K562 (cell line): ENCODE measurements around the gene RERE. TPM values are rescaled to one million over a fixed set of nuclear protein-coding genes. Genes with fewer than 3 reads are reported as not detected.

Experiments used
- ATAC-seq: fragments of 200-7000 bp; cut with Tn5 transposase; 3 replicates; pipeline ENCODE4 v1.9.1; 2020; ENCODE audit warnings: moderate library complexity
- BruUV-seq: library from RNA; stranded (reverse); fragments of 400-500 nt; replicated peaks from 2 replicates; lab custom pipeline; 2021; lab: Mats Ljungman, UMichigan
- CTCF ChIA-PET: fragments of 300-600 bp; formaldehyde crosslinking; extraction: SDS; loops from one replicate; lab custom pipeline; 2021; ENCODE audit warnings: low intra/inter-chr PET ratio; lab: Yijun Ruan, JAX
- POLR2A ChIA-PET: fragments of 300-600, 350-650 bp; sonication (Branson Sonifier 250); formaldehyde crosslinking; extraction: SDS; loops from one replicate; lab custom pipeline; 2021; ENCODE audit warnings: antibody characterized with exemption, inconsistent platforms; lab: Yijun Ruan, JAX
- DNase-seq, 4 experiments: peaks; one replicate each; pipeline versions ENCODE4 v3.0.0 to v3.0.0-alpha.2; 2011 to 2018; ENCODE audit warnings: low spot score in 3 of 4, mixed read lengths in 3 of 4; ENCODE audit errors: extremely low read depth in 1 of 4
- FAIRE-seq: peaks from 2 replicates; lab custom pipeline; 2011; peaks lifted over from hg19 to GRCh38; lab: Jason Lieb, UNC
- H2AFZ ChIP-seq: 2 replicates; pipeline ENCODE4 v1.6.0; 2011; ENCODE audit warnings: low read depth, low read length, control low read depth, inconsistent platforms
- H3K27ac ChIP-seq: fragments of 200-600 bp; 3 replicates; pipeline ENCODE4 v1.8.0; 2011; ENCODE audit warnings: low read depth, mild to moderate bottlenecking, control low read depth, inconsistent platforms, low read length, moderate library complexity, mixed read lengths; ENCODE audit errors: extremely low read depth
- H3K27me3 ChIP-seq, 2 experiments: fragments of 300-600 bp in 1 of 2; 2 replicates in 1 of 2; 3 replicates in 1 of 2; pipeline versions ENCODE4 v1.6.0 to v1.8.0; 2011; ENCODE audit warnings: inconsistent platforms in 2 of 2, low read length in 2 of 2, mild to moderate bottlenecking in 1 of 2, mixed read lengths in 1 of 2, moderate library complexity in 1 of 2; ENCODE audit not compliant: control insufficient read depth in 2 of 2, insufficient read depth in 2 of 2
- H3K36me3 ChIP-seq: fragments of 300-600 bp; 3 replicates; pipeline ENCODE4 v1.8.0; 2011; ENCODE audit warnings: mild to moderate bottlenecking, low read length, inconsistent platforms; ENCODE audit not compliant: control insufficient read depth, insufficient read depth
- H3K4me1 ChIP-seq, 2 experiments: fragments of 200-600 bp in 1 of 2; replicated peaks in 1 of 2; 2 replicates in 1 of 2; 3 replicates in 1 of 2; pipeline versions ENCODE4 v1.5.1 to v1.8.0; 2011; ENCODE audit warnings: inconsistent platforms in 2 of 2, low read length in 2 of 2, mild to moderate bottlenecking in 1 of 2, mixed read lengths in 1 of 2, moderate library complexity in 1 of 2; ENCODE audit not compliant: control insufficient read depth in 2 of 2, insufficient read depth in 2 of 2
- H3K4me2 ChIP-seq: 2 replicates; pipeline ENCODE4 v1.6.1; 2011; ENCODE audit warnings: low read length, control low read depth, inconsistent platforms, mixed read lengths; ENCODE audit not compliant: insufficient read depth
- H3K4me3 ChIP-seq: fragments of 200-600 bp; sonication (generic), shearing (Covaris generic); 2 replicates; pipeline ENCODE4 v1.5.1; 2016; ENCODE audit warnings: control low read depth, inconsistent platforms
- H3K79me2 ChIP-seq: fragments of 200-600 bp; 3 replicates; pipeline ENCODE4 v1.8.0; 2011; ENCODE audit warnings: low read length, inconsistent platforms; ENCODE audit not compliant: control insufficient read depth, insufficient read depth
- H3K9ac ChIP-seq, 2 experiments: 2 replicates each; pipeline versions ENCODE4 v1.6.0 to v1.6.1; 2011; ENCODE audit warnings: low read depth in 2 of 2, low read length in 2 of 2, control low read depth in 1 of 2, inconsistent platforms in 1 of 2, mild to moderate bottlenecking in 1 of 2, mixed read lengths in 1 of 2; ENCODE audit not compliant: insufficient read depth in 1 of 2
- H3K9me1 ChIP-seq: one replicate; pipeline ENCODE4 v1.6.0; 2011; ENCODE audit warnings: inconsistent platforms, mild to moderate bottlenecking, low read length, moderate library complexity; ENCODE audit not compliant: control insufficient read depth, insufficient read depth
- H3K9me3 ChIP-seq: replicated peaks from 2 replicates; pipeline ENCODE4 v1.5.1; 2011; ENCODE audit warnings: low read depth, low read length, inconsistent platforms; ENCODE audit not compliant: control insufficient read depth, insufficient read depth
- H4K20me1 ChIP-seq: replicated peaks from 2 replicates; pipeline ENCODE4 v1.6.1; 2011; ENCODE audit warnings: low read length, inconsistent platforms, mixed read lengths; ENCODE audit not compliant: control insufficient read depth, insufficient read depth
- BRCA1 ChIP-seq, 2 experiments: fragments of 450-650 bp in 1 of 2; sonication (generic) in 1 of 2; formaldehyde crosslinking in 1 of 2; IDR thresholded peaks; 2 replicates each; pipeline versions ENCODE4 v1.5.0 to v1.6.1; 2017 to 2020; ENCODE audit warnings: mild to moderate bottlenecking in 1 of 2, missing genetic modification reagents in 1 of 2
- CCAR2 ChIP-seq: fragments of 200-400 bp; formaldehyde crosslinking; IDR thresholded peaks from 2 replicates; pipeline ENCODE4 v1.6.1; 2017; ENCODE audit warnings: mild to moderate bottlenecking, low read depth, low read length
- E2F8 ChIP-seq: fragments of 450-650 bp; IDR thresholded peaks from 2 replicates; pipeline ENCODE4 v1.7.1; 2018; ENCODE audit warnings: mild to moderate bottlenecking, low read depth; ENCODE audit not compliant: partially characterized antibody
- KLF10 ChIP-seq: fragments of 250-450 bp; sonication (Bioruptor Pico); IDR thresholded peaks from 2 replicates; pipeline ENCODE4 v1.6.1; 2021; ENCODE audit warnings: matching md5 sums
- MTA1 ChIP-seq: fragments of 450-650 bp; IDR thresholded peaks from 2 replicates; pipeline ENCODE4 v1.6.1; 2017; ENCODE audit warnings: borderline replicate concordance
- SIN3A ChIP-seq, 2 experiments: fragments of 150-350 bp in 1 of 2; IDR thresholded peaks; 2 replicates each; pipeline ENCODE4 v1.6.1; 2011 to 2016; ENCODE audit warnings: borderline replicate concordance in 2 of 2, low read depth in 2 of 2, low read length in 2 of 2, mild to moderate bottlenecking in 2 of 2, moderate library complexity in 2 of 2; ENCODE audit not compliant: control insufficient read depth in 1 of 2
- SIX5 ChIP-seq, 2 experiments: IDR thresholded peaks; 2 replicates each; pipeline ENCODE4 v1.6.1; 2011; ENCODE audit warnings: low read length in 2 of 2, borderline replicate concordance in 1 of 2, low read depth in 1 of 2, mild to moderate bottlenecking in 1 of 2, moderate library complexity in 1 of 2; ENCODE audit not compliant: insufficient read depth in 1 of 2
- ZNF445 ChIP-seq: fragments of 250-450 bp; sonication (Bioruptor Pico); IDR thresholded peaks from 2 replicates; pipeline ENCODE4 v1.4.0; 2020; ENCODE audit warnings: low read depth, mild to moderate bottlenecking, moderate library complexity
- WGBS: fragments of 100-300 bp; shearing (Covaris generic); methylation state at CpG from one replicate; pipeline ENCODE4 v1.1.6; 2016; ENCODE audit warnings: low coverage, mixed read lengths; ENCODE audit not compliant: insufficient coverage; ENCODE audit errors: missing lambda C conversion rate; 5-methylcytosine and 5-hydroxymethylcytosine counted together
- in situ Hi-C: fragments of 300-500 bp; cut with MboI; formaldehyde crosslinking; loops from 4 replicates; pipeline ENCODE4 v1.15.0; 2018; ENCODE audit warnings: inconsistent platforms, mixed read lengths
- intact Hi-C: fragments of 100-400 bp; cut with micrococcal nuclease; formaldehyde crosslinking; loops from 2 replicates; pipeline ENCODE4 v1.14.2; 2022
- polyA plus RNA-seq, 8 experiments: library from polyadenylated mRNA; depleted of rRNA in 4 of 8; stranded (reverse) in 5 of 8; unstranded in 3 of 8; fragments of >200 nt; fragmentation: Nextera tagmentation in 2 of 8; fragmentation: Illumina TruSeq in 1 of 8; extraction: Ambion mirVana in 2 of 8; extraction: Trizol in 1 of 8; gene quantifications; 2 replicates each; pipeline versions ENCODE4 v1.2.1 to v1.2.3, GENCODE V29; 2011 to 2014; ENCODE audit warnings: inconsistent platforms in 1 of 8, missing spikeins in 1 of 8
- total RNA-seq, 7 experiments: library from RNA; depleted of rRNA in 6 of 7; stranded (reverse); fragments of >200 nt in 6 of 7; fragmentation: Illumina TruSeq in 2 of 7; extraction: Trizol in 2 of 7; gene quantifications; 2 replicates each; pipeline versions ENCODE4 v1.2.1 to v1.2.3, GENCODE V29; 2011 to 2021; ENCODE audit warnings: low replicate concordance in 1 of 7
- TF ChIP-seq, protein P1 (sequence below): fragments of 450-650 bp; IDR thresholded peaks from 2 replicates; pipeline ENCODE4 v1.6.1; 2017; ENCODE audit warnings: mild to moderate bottlenecking, moderate library complexity

Gene RERE
- total and polyA plus RNA-seq, 9 of the 15 experiments (the other 6 are each of a cell fraction or from before 2014, with no cell fraction given), result 3.0 to 51.5 (median 13.4) TPM

DNA sequence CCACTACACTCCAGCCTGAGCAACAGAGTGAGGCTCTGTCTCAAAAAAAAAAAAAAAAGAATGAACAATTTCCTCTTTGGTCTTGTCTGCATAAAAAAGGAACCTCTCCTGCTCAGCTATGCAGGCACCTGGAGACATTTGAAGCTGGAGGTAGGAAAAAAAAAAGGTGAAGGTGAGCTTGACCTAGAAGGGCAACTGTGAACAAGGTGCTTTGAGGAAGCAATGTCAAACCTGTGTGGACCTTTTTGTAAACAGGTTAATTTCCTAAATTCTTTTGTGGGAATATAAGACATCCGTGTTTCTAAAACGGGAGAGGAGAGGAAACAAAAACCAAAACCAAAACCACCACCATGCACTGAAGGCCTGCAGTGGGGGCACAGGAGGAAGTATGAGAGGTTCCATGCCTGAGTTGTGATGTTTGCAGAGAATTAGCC is 422.0 kb downstream of the RERE start:
- 40% methylated on average over 2 of the region's 2 CpGs for WGBS
- CTCF ChIA-PET, result no interaction called here
- H2AFZ ChIP-seq, result no peak overlapping the region
- no peak overlapping the region for H3K4me2 ChIP-seq
- in situ Hi-C loops, result no loop called here
- H3K79me2 ChIP-seq, result no peaks in the 10 kb centered on the region
- H3K36me3 ChIP-seq, result peaks cover 4% of the 10 kb centered on the region; the same call in 1 of the 3 replicates
- no peak overlapping the region for H3K4me3 ChIP-seq
- no peak overlapping the region for H3K9ac ChIP-seq
- DNase-seq (no peak), ATAC-seq (no peak), FAIRE-seq (no peak)
- peaks cover 0 to 32% of the 10 kb centered on the region in 2 experiments; a peak in 4 of 5 replicates for H3K4me1 ChIP-seq
- H4K20me1 ChIP-seq, result peaks cover 18% of the 10 kb centered on the region
- BruUV-seq, result no TSS peak
- POLR2A ChIA-PET, result no interaction called here
- intact Hi-C loops, result no loop called here
- no peaks in the 10 kb centered on the region for H3K27me3 ChIP-seq
- H3K9me3 ChIP-seq, result no peaks in the 10 kb centered on the region
- H3K9me1 ChIP-seq, result no peaks in the 10 kb centered on the region
- TF ChIP-seq CCAR2, result no peak
- no peak overlapping the region for H3K27ac ChIP-seq

DNA sequence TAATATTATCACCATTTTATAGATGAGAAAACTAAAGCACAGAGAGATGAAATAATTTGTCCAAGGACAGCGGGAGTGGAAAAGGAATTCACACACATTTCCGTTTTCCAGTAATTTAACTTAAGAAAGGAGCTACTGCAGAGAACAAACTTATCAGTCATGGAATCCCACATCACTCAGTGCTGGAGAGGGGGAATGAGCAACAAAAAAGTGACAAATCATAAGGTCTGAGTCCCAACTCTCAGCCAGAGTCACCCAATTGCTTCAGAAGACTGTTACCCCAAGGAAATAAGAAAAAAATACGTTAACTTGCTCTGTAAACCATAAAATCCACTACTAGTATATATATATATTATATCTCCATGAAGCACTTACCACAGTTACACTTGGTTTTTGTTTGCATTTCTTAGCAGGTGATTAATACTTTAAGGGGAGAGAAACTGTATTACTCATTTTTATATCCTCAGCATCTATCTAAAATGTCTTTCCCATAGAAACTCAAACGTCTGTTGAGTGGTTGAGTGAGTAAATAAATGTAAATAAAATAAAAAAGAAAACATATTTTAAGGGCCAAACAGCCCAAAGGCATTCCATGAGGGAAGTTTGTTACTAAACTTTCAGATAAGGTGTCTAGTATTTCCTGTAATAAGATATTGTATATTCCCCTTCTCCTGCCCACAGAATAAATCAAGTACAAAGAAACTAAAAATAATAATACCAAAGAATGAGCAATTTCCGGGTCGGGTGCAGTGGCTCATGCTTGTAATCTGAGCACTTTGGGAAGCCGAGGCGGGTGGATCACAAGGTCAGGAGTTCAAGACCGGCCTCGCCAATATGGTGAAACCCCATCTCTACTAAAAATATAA is 422.8 kb downstream of the RERE start:
- DNase-seq (no peak), FAIRE-seq (no peak), ATAC-seq (no peak)
- in situ Hi-C loops, result no loop called here
- ChIA-PET POLR2A (interaction anchor here (1.2 kb wide), 1 partner anchor 15 kb away, joined by 6 read pairs; no protein-coding TSS in a partner anchor), CTCF (no interaction called here)
- intact Hi-C loops, result no loop called here
- WGBS, result 67% methylated on average over 10 of the region's 10 CpGs
- no peak overlapping the region for H3K27ac ChIP-seq
- H2AFZ ChIP-seq, result no peak overlapping the region
- H3K4me3 ChIP-seq, result no peak overlapping the region
- H3K9ac ChIP-seq, result no peak overlapping the region
- H3K27me3 ChIP-seq, result no peaks in the 10 kb centered on the region
- peaks cover 18% of the 10 kb centered on the region for H4K20me1 ChIP-seq
- peaks cover 4% of the 10 kb centered on the region; the same call in 1 of the 3 replicates for H3K36me3 ChIP-seq
- no peak overlapping the region for H3K4me2 ChIP-seq
- no TSS peak for BruUV-seq
- peaks cover 0 to 37% of the 10 kb centered on the region in 2 experiments; a peak in 4 of 5 replicates for H3K4me1 ChIP-seq
- H3K79me2 ChIP-seq, result no peaks in the 10 kb centered on the region
- no peaks in the 10 kb centered on the region for H3K9me1 ChIP-seq
- H3K9me3 ChIP-seq, result no peaks in the 10 kb centered on the region
- TF ChIP-seq SIX5 (IDR thresholded peaks at IDR 0.05; ENCODE audit: borderline replicate concordance in 1 of 2, insufficient read depth in 1 of 2, low read depth in 1 of 2, low read length in 2 of 2), result no peak
- TF ChIP-seq ZNF445, result no peak
- no peak for TF ChIP-seq MTA1
- no peak for TF ChIP-seq SIN3A (IDR thresholded peaks at IDR 0.05; ENCODE audit: borderline replicate concordance in 2 of 2, control insufficient read depth in 1 of 2, low read depth in 2 of 2, low read length in 2 of 2)
- no peak for TF ChIP-seq BRCA1 (IDR thresholded peaks at IDR 0.05)
- no peak for TF ChIP-seq BRCA1 (CRISPR knock-in tag; IDR thresholded peaks at IDR 0.05)
- no peak for TF ChIP-seq E2F8
- TF ChIP-seq, protein P1, sequence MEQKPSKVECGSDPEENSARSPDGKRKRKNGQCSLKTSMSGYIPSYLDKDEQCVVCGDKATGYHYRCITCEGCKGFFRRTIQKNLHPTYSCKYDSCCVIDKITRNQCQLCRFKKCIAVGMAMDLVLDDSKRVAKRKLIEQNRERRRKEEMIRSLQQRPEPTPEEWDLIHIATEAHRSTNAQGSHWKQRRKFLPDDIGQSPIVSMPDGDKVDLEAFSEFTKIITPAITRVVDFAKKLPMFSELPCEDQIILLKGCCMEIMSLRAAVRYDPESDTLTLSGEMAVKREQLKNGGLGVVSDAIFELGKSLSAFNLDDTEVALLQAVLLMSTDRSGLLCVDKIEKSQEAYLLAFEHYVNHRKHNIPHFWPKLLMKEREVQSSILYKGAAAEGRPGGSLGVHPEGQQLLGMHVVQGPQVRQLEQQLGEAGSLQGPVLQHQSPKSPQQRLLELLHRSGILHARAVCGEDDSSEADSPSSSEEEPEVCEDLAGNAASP, result no peak
- no peak for TF ChIP-seq KLF10
